Activated CD8-positive, alpha-beta memory T cell treated with anti-CD3 and anti-CD28 coated beads, Interleukin-2, amount 50 U/mL, for 48 hours (primary cell): ENCODE data around the gene PTPN9.
"Not testable (repeated sequence)": the region's sequence is repeated elsewhere in the genome, so short reads cannot be mapped to it uniquely, and the experiment has no call there.

Experiments
- DNase-seq: peaks from one replicate; pipeline ENCODE4 v3.0.0-alpha.2; 2020

Gene PTPN9

GRCh38 chr15:75452865-75453702, 126.0 kb downstream of the PTPN9 start:
- peak; percentile 87 for DNase-seq

DNA sequence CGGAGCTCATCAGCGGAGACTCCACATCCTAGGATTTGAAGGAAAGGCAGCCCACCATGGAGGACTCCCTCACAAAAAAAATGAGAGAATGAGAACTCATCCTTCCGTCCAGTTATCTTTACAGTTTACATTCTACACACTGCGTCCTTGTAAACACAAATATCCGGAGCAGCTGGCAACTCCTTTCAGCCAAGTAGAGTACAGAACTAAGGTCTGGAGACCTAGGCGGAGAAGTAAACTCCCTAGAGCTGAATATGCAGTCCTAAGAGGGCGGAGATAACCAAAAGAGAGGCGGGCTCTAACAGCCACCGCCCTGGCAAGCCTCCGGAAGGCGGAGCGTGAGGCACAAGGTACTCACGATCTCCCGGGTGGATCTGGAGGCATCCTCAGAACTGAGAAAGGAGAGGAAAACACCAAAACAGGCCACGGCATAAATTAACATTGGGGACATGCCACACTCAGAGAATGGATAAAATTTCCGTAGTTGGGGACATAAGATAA, 126.7 kb downstream of the PTPN9 start:
- DNase-seq: peak; percentile 84

GRCh38 chr15:75451674-75452363, 127.3 kb downstream of the PTPN9 start, which contains the start of gene SIN3A:
TSS of gene SIN3A (minus strand) at chr15:75451690. CDS start at chr15:75430375, 21,315 bp downstream.
- DNase-seq: peak; percentile 97

DNA sequence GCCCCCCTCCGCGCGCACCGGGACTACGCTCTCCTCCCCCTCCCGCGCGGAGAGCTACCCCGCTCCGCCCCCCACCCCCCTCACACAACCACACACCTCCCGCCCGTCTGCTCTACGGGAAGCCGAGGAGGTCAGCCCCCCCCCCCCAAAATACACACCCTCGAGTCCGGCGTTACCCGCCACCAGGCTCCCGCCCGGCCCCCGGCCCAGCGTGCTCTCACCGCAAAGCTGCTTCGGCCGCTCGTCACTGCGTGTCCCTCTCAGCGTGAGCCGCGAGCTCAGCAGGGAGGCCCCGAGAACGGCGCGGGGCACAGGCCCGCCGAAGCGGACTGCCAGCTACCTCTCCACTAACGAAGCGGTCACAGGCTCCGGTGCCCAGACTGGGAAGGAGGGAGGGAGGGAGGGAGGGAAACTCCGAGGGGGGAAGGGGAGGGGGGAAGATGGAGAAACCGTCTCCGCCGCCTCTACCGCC, 127.9 kb downstream of the PTPN9 start:
- DNase-seq: no peak

DNA sequence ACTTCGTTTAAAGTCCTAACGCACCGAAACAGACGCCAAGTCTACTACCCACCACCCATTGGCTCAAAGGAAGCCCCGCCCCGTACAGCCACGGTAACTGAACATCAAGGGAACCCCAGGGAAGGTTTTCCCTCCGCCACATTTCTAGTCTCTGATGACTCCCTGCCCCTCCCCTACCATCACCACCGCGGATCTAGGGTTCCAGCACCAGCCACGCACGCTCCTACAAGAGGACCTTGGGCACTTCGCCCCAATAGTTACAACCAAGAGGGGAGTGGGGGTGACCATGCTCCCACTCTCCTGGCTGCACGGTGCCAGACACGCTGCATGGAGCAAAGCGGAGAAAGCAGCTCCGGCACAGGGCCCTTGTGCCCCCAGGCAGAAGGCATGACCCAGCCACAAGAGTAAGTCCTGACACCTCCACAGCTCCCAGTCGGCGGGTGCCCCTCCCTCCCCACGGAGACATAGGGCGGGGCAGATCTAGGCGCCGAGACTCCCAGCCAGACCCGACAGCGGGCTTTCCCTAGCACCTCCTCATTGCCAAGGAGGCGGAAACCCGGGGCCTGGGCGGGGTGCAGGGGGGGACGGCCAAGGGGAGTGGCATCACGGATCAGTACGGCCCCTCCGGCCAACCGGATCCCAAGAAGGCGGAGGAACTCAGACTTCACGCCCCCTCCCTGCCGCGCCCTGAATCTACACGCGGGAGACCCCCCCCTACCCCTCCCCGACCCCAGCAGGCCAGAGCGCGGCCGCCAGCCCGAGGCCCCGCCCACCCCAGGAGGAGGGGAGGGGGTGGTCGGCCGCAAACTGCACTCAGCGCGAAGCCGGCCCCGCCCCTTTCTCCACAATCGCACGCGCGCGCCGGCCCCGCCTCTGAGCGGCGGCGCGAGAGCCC, 128.6 kb downstream of the PTPN9 start:
- DNase-seq: peak; percentile 97

- DNase-seq: no peak
Measured at GRCh38 chr15:75449585-75450306, 129.4 kb downstream of the PTPN9 start.

DNA sequence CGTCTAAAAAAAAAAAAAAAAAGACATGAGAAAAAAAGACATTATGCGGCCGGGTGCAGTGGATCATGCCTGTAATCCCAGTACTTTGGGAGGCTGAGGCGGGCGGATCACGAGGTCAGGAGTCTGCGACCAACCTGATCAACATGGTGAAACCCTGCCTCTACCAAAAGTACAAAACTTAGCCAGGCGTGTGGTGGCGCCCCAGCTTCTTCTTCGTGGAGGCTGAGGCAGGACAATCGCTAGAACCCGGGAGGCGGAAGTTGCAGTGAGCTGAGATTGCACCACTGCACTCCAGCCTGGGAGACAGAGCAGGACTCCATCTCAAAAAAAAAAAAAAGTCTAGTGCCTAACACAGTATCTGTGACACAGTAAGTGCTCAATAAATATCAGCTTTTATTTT, 130.9 kb downstream of the PTPN9 start:
- DNase-seq: not testable (repeated sequence)

- no peak for DNase-seq
Measured at GRCh38 chr15:75446151-75446550, 133.0 kb downstream of the PTPN9 start.

DNA sequence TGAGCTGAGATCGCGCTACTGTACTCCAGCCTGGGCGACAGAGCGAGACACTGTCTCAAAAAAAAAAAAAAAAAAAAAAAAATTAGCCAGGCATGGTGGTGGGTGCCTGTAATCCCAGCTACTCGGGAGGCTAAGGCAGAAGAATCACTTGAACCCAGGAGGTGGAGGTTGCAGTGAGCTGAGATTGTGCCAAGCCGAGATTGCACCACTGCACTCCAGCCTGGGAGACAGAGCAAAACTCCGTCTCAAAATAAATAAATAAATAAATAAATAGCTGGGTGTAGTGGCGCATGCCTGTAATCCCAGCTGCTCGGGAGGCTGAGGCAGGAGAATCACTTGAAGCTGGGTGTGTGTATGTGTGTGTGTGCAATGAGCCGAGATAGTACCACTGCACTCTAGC, 133.8 kb downstream of the PTPN9 start:
- not testable (repeated sequence) for DNase-seq

DNA sequence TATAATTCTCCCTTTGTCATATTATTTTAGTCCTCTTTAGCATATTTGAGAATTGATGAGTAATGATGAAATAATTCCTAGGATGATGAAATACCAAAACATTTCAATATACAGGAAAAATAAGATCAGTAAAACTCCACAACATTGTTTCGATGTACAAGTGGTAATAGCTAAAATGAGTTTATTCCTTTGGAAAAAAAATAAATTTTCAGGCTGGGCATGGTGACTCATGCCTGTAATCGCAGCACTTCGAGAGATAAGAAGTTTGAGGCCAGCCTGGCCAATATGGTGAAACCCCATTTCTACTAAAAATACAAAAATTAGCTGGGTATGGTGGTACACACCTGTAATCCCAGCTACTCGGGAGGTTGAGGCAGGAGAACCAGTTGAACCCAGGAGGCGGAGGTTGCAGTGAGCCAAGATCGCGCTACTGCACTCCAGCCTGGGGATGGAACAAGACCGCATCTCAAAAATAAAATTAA, 135.1 kb downstream of the PTPN9 start:
- not testable (repeated sequence) for DNase-seq

DNA sequence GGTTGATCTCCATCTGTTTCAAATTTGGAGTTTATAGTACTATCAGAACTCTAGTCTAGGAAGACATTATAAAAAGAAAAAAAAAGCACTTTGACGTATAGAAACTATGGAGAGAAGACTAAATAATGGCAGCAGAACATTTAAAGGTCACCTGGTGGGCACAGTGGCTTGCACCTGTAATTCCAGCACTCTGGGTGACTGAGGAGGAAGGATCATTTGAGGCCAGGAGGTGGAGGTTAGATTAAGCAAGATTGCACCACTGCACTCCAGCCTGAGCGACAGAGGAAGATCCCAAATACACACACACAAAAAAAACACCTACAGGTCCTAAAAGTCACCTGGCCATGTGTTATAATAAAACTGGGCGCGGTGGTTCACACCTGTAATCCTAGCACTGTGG, 141.4 kb downstream of the PTPN9 start:
- no peak for DNase-seq

GRCh38 chr15:75436881-75437280, 142.2 kb downstream of the PTPN9 start:
- no peak for DNase-seq

GRCh38 chr15:75431682-75432081, 147.4 kb downstream of the PTPN9 start:
- DNase-seq: no peak

DNA sequence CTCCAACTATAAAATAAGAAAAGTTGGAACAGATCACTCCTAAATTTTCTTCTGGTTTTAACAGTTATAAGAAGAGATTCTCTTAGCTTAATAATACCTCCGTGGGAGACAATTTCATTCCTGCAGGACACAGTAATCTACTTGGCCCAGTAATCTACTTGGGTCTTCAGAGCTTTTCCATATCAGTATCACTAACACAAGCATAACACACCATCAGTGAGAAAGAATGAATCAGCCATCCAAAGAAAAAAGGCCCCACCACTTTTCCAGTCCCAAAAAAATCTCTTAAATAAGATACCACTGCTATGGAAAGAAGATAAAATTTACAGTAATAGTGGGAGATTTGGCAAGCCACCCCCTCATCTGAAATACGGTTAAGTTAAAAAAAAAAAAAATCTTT, 147.8 kb downstream of the PTPN9 start:
- DNase-seq: no peak

- DNase-seq: no peak
Measured at GRCh38 chr15:75430259-75430658, 148.9 kb downstream of the PTPN9 start.

DNA sequence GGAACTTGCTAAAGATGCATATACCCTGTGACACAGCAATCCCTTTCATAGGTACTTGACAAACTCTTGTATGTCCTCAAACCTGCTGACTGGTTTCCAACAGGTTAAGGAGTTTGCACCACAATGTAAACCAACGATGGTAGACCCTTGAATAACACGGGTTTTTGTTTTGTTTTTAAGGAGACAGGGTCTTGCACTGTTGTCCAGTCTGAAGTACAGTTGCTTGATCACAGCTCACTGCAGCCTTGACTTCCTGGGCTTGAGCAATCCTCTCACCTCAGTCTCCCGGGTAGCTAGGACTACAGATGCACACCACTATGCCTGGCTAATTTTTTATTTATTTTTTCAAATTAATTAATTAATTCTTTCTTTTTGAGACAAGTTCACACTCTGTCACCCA, 151.0 kb downstream of the PTPN9 start:
- DNase-seq: no peak

GRCh38 chr15:75425966-75426500, 153.1 kb downstream of the PTPN9 start:
- no peak for DNase-seq

DNA sequence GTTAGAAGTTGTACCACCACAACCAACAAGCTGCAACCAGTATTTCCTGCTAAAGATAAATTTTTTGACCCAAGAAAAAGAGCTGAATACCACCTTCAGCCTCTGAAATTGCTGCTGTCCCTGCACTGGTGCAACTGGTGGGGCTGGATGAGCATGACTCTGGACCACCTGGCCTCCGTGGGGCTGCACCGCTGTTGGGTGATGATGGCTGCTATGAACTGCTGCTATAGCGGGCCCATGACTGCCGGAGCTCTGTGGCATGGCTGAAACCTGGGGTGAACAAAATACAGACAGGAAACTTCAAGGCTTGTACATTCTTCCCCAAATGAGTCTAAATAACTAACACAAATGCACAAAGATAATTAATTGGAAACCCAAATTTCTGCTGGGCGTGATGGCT, 156.6 kb downstream of the PTPN9 start:
- no peak for DNase-seq

DNA sequence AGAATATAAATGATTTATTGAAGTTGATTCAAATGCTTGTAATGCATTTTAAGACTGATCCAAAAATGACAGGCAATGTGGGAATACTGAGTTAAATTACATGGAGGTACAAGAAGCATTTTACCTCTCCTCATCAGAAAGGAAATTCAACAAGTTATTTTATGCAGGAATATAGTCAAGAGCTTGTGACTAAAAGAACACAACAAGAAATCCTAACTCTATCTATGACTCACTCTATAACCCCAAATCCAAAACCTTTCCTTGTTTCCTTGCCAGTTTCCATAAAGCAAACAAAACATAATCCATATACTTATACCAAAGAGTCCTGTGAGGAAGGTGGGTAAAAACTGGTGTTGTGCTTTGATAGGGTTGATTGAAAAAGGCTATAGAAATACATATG, 158.4 kb downstream of the PTPN9 start:
- DNase-seq: no peak

- DNase-seq: no peak
Measured at GRCh38 chr15:75416584-75416983, 162.5 kb downstream of the PTPN9 start.
